Vagina (tissue), 2 donors: ENCODE data around the gene PRIMPOL.

Source experiments
- POLR2A ChIP-seq, 2 donors: fragments of 450-650 bp; IDR thresholded peaks; one replicate each; pipeline ENCODE4 v1.6.1; 2017; ENCODE audit warnings: antibody characterized with exemption in 2 of 2, mild to moderate bottlenecking in 2 of 2, moderate library complexity in 2 of 2
- POLR2AphosphoS5 ChIP-seq, 2 donors: sonication (generic); formaldehyde crosslinking; IDR thresholded peaks; one replicate each; pipeline ENCODE4 v1.9.0; 2017; ENCODE audit warnings: antibody characterized with exemption in 2 of 2, mild to moderate bottlenecking in 2 of 2, low read depth in 1 of 2; ENCODE audit not compliant: insufficient read depth in 1 of 2
- TF ChIP-seq, protein P1 (sequence below), 3 experiments: fragments of 450-650 bp in 2 of 3; fragments of 200-600 bp in 1 of 3; sonication (generic) in 1 of 3; IDR thresholded peaks; one replicate each; pipeline ENCODE4 v1.5.1; 2017 to 2019; ENCODE audit warnings: antibody characterized with exemption in 3 of 3, mild to moderate bottlenecking in 2 of 3, moderate library complexity in 2 of 3

DNA sequence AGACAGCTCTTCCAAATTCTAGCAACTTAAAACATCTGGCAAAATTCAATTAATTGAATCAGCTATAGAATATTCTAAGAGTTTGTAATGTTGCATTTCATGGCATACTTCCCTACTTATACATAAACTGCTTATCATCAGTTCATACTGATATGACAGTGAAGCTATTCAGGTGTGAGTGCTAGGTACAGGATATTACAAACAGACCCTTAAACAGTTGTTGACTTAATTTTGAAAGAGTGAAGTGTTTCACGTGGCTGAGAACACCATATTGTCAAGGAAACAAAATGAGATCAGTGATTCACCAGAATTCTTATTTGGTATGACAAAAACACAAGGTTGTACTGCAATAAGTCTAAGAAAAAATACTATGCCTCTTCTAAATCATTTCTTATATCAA is 56.9 kb downstream of the PRIMPOL start:
- TF ChIP-seq, protein P1, sequence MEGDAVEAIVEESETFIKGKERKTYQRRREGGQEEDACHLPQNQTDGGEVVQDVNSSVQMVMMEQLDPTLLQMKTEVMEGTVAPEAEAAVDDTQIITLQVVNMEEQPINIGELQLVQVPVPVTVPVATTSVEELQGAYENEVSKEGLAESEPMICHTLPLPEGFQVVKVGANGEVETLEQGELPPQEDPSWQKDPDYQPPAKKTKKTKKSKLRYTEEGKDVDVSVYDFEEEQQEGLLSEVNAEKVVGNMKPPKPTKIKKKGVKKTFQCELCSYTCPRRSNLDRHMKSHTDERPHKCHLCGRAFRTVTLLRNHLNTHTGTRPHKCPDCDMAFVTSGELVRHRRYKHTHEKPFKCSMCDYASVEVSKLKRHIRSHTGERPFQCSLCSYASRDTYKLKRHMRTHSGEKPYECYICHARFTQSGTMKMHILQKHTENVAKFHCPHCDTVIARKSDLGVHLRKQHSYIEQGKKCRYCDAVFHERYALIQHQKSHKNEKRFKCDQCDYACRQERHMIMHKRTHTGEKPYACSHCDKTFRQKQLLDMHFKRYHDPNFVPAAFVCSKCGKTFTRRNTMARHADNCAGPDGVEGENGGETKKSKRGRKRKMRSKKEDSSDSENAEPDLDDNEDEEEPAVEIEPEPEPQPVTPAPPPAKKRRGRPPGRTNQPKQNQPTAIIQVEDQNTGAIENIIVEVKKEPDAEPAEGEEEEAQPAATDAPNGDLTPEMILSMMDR (IDR thresholded peaks at IDR 0.05), result no peak
- TF ChIP-seq POLR2A (IDR thresholded peaks at IDR 0.05) (no peak), POLR2AphosphoS5 (IDR thresholded peaks at IDR 0.05; ENCODE audit: insufficient read depth in 1 of 2, low read depth in 1 of 2) (no peak)
